ENCODE measurements around the gene CUX1.

- TF ChIP-seq EZH2 (IDR thresholded peaks at IDR 0.05; ENCODE audit: borderline replicate concordance, low read depth, low read length, severe bottlenecking) = no peak
- TF ChIP-seq CTCF (IDR thresholded peaks at IDR 0.05; ENCODE audit: borderline replicate concordance, extremely low read depth, low read length, poor library complexity, severe bottlenecking) = no peak
These were observed 141.9 kb downstream of the CUX1 start for GRCh38 chr7:101959342-101959741.
